ENCODE data around the gene PPCS.

Gene PPCS

DNA sequence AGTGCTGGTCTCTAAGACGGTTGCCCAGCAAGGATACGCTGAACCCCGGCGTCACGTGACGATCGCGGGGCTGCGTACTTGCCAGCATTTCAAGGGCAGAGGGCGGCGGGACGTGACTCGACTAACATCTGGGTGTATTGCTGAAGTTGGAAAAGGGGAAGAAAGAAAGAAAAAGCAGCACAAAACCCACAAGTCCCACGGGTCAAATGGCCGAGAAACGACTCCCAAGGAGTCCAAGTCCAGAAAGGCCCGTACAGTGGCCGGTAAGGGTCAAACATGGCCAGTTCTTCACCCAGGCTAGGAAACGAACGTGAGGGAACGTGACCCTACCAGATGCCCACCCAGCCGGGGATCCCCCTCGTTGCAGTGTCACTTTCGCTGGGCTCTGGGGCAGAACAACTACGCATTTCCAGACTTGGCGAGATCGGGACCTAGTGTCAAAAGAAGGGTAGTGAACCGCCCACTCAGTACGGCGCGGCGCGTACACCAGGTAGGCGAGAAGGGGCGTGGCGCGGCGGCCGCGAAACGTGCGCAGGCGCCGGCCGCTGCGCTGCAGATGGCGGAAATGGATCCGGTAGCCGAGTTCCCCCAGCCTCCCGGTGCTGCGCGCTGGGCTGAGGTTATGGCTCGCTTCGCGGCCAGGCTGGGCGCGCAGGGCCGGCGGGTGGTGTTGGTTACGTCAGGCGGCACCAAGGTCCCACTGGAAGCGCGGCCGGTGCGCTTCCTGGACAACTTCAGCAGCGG, at the start of gene PPCS, which contains the start of gene ZMYND12:
TSS of gene PPCS (plus strand) at position 534 of the 744 bp plus-strand sequence. CDS start at position 557, 23 bp downstream.
TSS of gene ZMYND12 (minus strand) at position 13 of the 744 bp plus-strand sequence. CDS start 25 bp downstream, outside the sequence.
- DNase-seq = peak; percentile 85

DNA sequence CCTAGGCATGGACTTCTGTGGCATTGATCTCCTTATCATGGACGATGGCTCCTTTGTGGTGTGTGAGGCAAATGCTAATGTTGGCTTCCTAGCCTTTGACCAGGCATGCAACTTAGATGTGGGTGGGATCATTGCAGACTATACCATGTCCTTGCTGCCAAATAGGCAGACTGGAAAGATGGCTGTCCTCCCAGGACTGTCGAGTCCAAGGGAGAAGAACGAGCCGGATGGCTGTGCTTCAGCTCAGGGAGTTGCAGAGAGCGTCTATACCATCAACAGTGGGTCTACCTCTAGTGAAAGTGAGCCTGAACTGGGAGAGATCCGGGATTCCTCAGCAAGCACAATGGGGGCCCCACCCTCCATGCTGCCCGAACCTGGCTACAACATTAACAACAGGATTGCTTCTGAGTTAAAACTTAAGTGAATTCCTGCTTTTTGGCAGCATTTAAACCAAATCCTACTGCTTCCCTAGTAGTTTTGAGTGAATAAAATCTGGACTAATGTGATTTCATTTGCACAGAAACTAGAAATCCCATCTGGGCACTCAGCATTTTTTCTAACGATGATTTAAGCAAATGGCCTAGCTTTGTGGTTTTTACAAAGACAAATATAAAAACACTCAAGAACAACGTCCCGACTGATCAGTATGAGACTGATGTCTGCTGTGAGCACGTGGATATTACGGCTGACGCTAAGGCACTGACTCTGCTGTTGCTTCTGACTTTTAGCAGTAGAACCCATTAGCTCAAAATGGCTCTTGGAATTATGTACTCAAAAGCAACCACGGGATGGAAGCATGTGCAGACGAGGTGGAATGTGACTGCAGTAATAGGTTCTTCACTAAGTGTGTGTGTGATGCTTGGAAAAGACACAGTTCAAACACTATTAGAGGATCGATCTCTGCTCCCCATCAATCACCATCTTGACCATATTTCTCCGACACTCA, 41.5 kb upstream of the PPCS start:
- no peak for DNase-seq

DNA sequence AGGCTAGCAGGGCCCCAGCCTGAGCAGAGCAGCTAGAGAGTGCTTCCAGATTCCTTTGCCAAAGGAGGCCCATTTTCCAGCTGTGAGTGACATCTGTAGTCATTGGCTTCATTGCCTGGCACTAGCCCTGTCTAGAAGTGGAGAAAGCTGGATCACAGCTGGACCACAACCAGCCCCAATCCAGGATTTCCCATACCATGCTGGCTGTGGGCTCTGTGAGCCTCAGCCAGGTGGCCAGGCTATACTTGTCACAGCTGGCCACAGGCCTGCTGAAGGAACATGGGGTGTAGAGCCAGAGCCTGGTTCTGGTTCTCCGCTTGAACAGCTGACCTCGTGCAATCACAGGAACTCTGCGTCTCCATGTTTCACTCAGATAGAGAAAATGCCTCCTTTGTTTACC, 39.2 kb upstream of the PPCS start:
- no peak for DNase-seq

DNA sequence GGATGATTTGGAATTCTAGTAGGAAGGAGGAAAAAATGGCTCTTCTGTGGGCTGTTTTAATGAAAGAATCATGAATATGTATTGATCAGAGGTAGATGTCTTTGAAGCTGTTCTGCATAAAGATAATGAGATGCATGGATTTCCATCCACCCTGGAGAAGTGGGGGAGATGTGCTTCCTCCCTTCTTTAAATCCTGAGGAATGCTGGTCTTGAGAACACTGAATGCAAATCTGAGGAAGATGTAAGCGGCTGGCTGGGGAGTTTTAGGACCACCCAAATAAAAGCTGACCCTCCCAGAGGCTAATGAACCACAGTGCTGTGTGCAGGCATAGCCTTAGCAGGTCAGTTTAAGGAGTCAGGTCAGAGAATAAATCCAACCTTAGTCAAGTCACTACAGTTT, 37.8 kb upstream of the PPCS start:
- no peak for DNase-seq

DNA sequence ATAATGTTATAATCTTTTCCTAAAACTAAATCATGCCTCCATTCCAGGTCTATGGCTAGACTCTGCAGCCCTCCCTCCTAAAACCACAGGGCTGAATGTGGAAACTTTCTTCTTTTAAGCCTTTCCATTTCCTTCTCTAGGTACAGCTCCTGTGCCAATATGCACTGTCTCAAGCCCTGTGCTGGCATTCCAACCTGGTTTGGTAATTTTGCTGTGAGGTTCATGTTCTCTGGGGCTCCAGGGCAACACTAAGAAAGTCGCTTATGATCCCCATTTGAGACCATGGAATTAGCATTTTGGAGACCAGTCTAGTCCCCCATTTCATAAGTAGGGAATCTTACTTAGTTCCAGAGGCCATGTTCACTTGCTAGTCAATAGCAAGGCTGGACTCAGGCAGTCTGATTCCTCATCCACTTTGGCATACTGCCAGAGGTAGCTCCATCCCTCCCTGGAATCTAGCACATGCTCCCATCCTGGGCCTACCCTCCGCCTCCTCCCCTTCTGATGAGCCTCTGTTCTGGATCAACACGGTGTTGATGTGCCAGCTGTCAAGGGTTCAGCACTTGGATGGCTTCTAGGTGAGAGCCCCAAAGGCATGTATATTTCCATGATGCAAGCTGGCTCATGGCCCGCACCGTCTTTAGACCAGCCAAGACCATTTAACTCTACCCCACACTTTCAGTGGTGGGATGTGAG, 37.1 kb upstream of the PPCS start:
- no peak for DNase-seq

DNA sequence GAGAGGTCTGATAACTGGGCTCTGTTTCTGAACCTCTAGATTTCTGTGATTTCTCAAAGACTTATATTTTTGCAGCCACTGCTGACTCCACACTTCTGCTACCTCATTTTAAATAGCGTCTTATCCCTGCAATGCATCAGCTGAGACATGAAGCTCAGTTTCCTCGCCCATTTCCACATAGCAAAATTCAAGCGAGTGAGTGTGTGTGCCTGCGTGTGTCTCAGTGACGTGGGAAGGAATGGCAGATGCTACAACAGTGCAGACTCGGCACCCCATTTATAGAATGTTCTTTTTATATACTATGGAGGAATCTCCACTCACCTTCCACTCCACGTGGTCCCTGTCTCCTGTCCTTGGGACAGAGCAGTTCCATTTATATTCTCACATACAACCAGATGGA, 36.2 kb upstream of the PPCS start:
- DNase-seq = no peak

DNA sequence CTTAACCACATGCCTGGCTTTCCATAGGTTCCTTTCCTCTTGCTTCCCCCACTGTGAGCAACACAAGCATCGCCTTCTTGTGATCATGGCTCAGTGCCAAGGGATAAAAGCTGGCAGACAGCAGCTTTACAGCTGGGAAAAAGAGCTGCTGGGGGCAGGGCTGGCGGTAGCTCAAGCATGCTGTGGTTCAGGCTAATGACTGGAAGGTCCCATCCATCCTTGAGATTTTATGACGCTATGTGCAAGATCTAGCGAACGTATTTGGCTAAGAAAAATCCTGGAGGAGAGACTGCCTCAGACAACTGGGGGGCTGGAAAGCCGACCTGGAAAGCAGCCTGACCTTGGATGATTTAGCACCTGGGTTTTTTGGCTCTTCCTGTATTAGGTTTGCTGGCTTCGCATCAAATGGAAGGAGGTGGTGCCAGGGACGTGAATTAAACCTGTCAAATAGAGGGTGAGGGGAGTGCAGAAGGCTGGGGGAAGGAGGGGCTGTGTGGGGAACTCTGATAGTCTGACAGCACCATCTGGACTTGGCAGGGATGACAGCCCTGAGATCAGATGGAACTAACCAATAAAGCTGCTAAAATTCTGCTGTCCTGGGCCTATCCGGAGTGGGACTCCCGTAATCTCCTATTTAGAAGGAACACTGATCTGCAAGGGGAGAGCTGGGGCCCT, 35.3 kb upstream of the PPCS start:
- DNase-seq = no peak

DNA sequence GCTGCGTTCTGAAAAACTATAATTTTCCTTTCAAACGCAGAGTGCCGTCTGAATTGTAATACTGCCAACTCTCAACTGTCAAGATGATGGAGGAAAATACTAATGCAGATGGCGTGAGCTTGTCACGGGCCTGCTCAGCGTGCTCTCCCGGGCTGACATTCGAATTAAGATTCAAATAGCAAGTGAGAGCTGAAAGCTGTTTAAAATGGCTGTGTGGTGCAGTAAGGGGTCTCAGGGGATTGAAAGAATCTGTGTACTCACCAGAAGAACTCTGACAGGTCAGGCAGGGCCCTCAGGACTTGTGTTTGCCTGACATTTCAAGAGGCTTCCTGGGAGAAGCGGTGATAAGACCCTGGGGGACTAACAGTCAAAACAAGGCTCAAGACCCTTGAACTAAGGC, 33.6 kb upstream of the PPCS start:
- DNase-seq = no peak

DNA sequence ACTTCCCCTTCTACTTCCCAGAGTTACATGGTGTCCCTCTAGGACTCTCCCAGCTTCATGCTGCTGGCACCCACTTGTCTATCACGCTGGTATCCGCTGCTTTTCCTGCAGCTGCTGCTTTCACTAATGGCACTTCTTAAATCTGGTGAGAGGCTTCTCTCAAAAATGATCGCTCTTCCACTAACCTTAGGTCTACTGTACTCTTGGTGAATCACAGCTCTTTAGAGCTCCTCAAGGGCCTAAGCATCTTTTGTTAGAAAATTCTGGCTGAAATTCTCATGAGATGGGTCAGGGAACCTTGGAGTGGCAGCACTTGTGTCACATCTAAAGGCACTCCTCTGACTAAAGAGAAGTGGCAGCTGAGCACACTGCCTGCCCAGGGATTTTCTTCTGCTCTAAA, 32.7 kb upstream of the PPCS start:
- no peak for DNase-seq

DNA sequence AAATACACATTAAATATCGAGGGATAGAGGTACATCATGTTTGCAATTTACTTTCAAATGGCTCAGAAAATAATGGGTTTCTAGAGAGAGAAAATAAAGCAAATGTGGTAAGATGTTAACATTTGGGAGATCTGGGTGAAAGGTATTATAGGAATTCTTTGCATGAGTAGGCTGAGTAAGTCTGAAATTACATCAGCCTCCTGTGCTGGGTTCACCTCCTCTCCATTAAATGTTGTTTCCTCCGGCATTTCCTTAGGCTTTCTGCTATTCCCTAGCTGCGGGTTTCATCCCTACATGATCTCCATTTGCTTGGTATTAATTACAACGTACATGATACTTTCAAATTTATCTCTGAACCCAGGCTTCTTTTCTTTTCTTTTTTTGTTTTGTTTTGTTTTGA, 32.1 kb upstream of the PPCS start:
- DNase-seq = no peak

DNA sequence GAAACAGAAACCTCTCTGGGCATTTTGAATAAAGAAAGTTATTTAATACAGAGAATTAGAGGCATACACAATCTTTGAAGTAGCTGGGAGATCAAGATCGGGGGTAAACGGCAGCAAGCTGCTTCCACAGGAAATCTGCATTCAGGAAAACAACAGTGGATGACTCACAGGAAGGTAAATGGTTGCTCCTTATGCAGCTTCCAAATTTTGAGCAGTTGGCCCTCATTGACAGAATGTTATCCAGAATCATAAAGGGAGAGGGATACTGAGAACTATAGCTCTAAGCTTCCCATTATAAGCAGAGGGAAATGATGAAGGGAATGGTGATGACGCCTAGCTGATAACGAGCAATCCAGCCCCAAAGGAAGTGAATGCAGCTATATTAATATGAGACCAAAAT, 29.1 kb upstream of the PPCS start:
- no peak for DNase-seq

DNA sequence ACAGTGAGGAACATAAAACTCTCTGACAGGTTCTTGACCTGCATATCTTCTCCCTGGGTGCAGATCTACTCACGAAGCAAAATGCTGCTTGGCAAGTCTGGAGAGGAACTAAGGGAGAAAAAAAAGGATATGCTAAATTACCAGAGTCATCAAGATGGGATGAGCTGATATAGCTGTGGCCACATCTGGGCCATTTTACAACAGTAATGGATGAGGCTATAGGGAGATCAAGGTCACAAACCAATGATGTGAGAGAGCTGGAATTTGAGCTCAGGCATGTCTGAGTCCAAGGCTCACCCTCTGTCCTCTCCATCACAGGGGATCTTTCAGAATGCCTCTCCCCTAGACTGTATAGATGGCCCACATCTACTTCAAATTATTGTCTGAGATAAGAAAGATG, 26.7 kb upstream of the PPCS start:
- no peak for DNase-seq

DNA sequence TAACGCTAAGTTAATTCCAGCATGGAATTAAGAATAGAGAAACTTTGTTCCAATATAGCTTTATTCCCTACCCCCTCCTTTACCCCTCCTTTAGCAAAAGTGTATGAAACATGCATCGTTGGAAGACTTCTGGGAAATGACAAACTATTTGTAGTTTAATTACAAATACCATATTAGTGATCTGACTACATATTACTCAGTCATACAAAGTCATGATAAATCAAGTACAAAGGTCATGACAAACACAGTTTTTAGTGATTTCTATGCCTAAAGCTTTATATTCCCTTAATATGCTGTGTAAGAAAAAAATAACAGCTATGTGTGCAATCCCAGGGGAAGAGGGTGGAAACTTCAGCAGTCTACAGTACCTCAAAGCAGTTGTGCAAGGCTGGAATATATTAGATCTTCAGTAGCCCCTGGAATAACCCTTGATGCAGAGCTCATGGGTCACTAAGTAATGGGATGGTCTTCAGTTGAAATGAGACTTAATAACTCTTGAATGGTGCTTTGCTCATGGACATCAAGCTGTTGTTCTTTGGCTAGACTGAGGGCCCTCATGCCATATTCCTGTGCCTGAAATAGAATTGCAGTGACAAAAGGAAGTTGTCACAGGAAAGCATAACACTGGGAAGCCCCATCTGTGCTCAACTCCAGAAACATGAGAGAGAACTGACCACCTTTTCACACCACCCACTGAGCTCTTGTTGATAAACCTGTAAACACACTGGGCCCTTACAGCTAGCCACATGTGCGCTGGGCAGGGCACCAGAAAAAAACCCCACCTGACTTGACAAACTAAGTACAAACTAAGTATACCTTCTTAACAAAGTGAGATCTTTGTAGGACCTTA, 25.8 kb upstream of the PPCS start:
- no peak for DNase-seq

DNA sequence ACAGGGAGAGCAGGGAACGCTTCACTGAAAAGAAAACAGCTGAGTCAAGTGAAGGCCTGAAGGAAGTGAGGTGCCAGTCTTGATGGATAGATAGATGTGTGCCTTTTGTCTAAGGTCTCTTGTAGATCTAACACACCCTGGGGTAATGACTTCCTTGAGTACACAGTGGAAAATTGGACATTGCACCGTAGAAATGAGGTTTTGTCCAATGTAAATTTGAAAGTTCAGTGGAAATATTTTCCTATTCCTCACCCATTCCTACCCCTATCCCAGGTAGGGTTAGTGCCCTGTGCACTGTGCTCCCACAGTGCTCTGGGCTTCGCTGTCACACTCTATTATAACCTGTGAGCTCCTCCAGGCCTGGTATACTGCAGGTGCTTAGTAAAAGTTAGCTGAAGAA, 24.8 kb upstream of the PPCS start:
- DNase-seq = no peak

DNA sequence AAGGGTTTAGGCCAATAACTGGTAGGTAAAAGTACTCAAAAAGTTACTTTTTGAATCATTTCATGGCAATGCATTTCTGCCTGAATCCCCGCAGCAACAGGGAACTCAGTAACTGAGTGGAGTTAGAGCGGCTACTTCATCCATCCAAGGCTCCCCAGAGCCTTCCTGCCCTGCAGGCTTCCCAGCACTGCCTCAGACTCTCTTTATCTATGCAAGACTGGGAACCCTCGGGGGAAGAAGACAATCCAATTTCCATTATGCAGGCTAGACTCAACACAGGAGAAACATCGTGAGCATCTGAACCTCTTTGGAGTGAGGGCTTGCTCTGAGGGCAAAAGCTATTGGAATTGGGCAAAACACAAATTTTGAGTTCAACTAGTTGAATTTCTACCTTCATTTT, 23.6 kb upstream of the PPCS start:
- DNase-seq = no peak

DNA sequence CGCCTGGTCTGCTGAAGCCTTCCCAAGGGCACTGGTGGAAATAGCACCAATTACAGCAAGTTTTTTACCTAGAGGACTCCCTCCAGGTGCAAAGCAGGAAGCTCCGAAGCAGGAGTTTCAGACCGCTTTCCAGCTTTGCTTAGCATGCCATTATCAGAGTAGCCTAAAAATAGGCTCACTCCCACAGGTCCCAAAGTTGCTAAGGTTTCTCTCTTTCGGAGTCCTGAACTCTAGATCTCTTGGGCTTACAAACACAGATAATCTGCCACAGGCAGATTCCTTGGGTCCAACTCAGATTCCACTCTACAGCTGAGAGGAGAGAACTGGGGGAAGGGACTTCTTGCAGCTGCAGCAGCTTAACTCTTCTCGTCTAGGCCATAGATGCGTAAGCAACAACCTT, 23.0 kb upstream of the PPCS start:
- no peak for DNase-seq

DNA sequence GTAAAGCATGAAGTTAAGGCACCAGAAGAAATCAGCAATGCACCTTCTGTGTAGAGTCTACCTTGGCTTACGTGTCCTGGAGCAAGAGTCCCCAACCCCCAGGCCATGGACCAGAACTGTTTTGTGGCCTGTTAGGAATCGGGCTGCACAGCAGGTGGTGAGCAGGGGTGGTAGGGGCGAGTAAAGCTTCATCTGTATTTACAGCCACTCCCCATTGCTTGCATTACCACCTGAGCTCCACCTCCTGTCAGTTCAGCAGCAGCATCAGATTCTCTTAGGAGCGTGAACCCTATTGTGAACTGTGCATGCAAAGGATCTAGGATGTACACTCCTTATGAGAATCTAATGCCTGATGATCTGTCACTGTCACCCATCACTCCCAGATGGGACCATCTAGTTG, 22.0 kb upstream of the PPCS start:
- DNase-seq = no peak

DNA sequence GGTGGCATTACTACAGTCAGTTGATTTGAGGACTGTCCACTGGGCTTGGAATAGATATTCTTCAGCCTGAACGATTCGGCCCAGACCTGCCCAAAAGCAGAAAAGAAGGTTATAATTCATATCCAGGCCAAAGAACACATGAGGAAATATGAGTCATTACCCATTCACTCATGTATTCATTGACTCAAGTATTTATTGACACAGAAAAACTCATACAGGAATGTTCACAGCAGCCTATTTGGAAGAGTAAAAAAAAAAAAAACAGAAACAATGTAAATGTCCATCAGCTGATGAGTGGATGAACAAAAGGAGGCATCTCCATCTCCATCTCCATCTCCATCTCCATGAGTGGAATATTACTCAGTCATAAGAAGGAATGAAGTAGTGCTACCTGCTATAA, 16.4 kb upstream of the PPCS start:
- no peak for DNase-seq

DNA sequence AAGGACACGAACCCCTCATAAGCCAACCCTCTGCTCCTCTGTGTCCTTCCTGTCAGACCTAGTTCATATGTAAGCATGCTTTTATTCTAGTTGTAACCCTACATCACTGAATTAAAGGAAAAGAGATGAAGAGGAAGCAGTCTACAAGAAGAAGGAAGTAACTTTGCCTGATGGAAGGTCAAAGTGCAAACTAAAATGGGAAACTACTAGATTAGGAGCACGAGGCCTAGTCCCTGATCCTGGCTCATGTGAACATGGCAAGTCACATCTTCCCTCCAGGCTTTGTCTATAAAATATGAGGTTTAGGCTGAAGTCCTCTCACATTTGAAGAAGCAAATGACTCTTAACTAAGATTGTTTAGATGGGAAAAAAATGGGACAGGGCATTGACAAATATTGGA, 13.7 kb upstream of the PPCS start:
- DNase-seq = no peak

DNA sequence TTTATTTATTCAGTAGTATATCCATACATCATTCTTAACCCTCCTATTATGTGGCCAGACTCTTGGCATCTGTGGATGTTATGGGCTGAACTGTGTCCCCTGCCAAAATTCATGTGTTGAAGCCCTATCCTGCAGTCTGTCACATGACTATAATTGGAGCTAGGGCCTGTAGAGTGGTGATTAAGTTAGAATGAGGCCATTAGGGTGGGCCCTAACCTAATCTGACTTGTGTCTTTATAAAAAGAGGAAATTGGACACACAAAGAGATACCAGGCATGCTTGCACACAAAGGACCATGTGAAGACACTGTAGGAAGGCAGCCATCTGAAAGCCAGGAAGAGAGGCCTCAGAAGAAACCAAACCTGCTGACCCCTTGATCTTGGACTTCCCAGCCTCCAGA, 7.1 kb upstream of the PPCS start:
- DNase-seq = no peak

DNA sequence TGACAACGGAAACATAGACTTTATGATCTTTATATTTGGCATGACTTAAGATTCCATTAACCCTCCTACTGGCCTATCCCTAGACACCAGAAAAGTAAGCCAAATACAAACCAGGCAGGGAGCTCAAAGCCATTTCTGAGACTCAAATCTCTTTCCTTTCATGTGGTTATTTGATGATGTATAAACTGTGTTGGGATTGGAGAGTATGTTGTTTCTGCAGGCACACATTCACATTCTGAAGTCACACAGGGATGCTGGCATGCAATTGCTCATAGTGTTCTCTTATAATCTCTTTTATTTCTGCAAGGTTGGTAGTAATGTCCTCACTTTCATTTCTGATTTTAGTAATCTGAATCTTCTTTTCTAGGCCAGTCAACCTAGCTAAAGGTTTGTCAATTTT, 6.3 kb upstream of the PPCS start:
- no peak for DNase-seq

DNA sequence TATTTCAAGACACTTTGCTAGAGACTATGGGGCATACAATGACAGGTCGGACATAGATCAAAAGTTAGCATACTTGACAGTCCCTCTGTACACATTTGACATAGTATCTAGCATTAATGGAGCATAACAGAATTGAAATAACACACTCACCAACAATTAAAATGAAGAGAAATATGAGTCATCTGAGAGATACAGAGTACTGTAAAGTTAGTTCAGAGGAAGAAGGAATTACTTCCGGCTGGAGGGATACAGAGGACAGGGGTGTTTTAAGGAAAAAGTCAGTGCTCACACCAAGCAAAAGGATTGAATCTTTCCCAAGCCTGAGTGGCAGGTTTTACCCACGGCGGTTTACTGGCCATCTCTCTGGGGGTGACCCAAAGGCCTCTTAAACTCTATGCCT, 3.0 kb upstream of the PPCS start:
- DNase-seq = no peak
